HCT116 (cell line): ENCODE measurements around the gene SUPT3H.

Experiments
- CTCF ChIP-seq, 3 experiments: fragments of 200-600 bp in 1 of 3; sonication (generic) in 1 of 3; IDR thresholded peaks in 2 of 3; conservative IDR thresholded peaks in 1 of 3; 2 replicates each; pipeline ENCODE4 v1.5.1; 2012 to 2017; ENCODE audit warnings: low read depth in 2 of 3, low read length in 2 of 3, antibody characterized with exemption in 1 of 3, borderline replicate concordance in 1 of 3, control low read depth in 1 of 3, mild to moderate bottlenecking in 1 of 3, mixed read lengths in 1 of 3, mixed run types in 1 of 3, moderate library complexity in 1 of 3; ENCODE audit not compliant: insufficient read depth in 1 of 3
- EGR1 ChIP-seq: IDR thresholded peaks from 2 replicates; pipeline ENCODE4 v1.6.1; 2012; ENCODE audit warnings: low read depth
- EZH2 ChIP-seq: fragments of 200-600 bp; sonication (generic); IDR thresholded peaks from 2 replicates; pipeline ENCODE4 v1.6.1; 2017; ENCODE audit warnings: antibody characterized with exemption, mixed run types
- MAX ChIP-seq: IDR thresholded peaks from 2 replicates; pipeline ENCODE4 v1.6.1; 2012
- POLR2A ChIP-seq: IDR thresholded peaks from 2 replicates; pipeline ENCODE4 v1.7.0; 2011; ENCODE audit warnings: borderline replicate concordance; ENCODE audit not compliant: insufficient read depth, insufficient read length; ENCODE audit errors: extremely low read depth
- POLR2AphosphoS5 ChIP-seq: IDR thresholded peaks from 2 replicates; pipeline ENCODE4 v1.6.1; 2011; ENCODE audit warnings: mild to moderate bottlenecking, low read depth, low read length, moderate library complexity
- REST ChIP-seq: IDR thresholded peaks from 2 replicates; pipeline ENCODE4 v1.6.1; 2012; ENCODE audit warnings: low read depth
- SP1 ChIP-seq: IDR thresholded peaks from 2 replicates; pipeline ENCODE4 v1.6.1; 2012; ENCODE audit warnings: low read depth
- YY1 ChIP-seq: IDR thresholded peaks from 2 replicates; pipeline ENCODE4 v1.6.1; 2011; ENCODE audit warnings: low read length, low read depth, moderate library complexity, mild to moderate bottlenecking; ENCODE audit not compliant: insufficient replicate concordance; ENCODE audit errors: extremely low read depth
- ZBTB33 ChIP-seq: IDR thresholded peaks from 2 replicates; pipeline ENCODE4 v1.6.1; 2011; ENCODE audit warnings: mild to moderate bottlenecking, low read length, moderate library complexity; ENCODE audit not compliant: insufficient replicate concordance; ENCODE audit errors: extremely low read depth
- ZFX ChIP-seq: fragments of 450-650 bp; IDR thresholded peaks from 2 replicates; pipeline ENCODE4 v1.6.1; 2017

- TF ChIP-seq CTCF (IDR thresholded peaks at IDR 0.05 in 2 of 3, conservative IDR thresholded peaks at IDR 0.05 in 1 of 3; ENCODE audit: borderline replicate concordance in 1 of 3, insufficient read depth in 1 of 3, low read depth in 2 of 3, low read length in 2 of 3) (no peak), EGR1 (no peak), REST (no peak), EZH2 (no peak), POLR2A (no peak), ZFX (no peak), ZBTB33 (no peak), MAX (no peak), YY1 (no peak), SP1 (peak; percentile 69), POLR2AphosphoS5 (no peak)
Observed at GRCh38 chr6:45163952-45164766, 213.6 kb downstream of the SUPT3H start.
